Peyer's patch (tissue), 4 donors: ENCODE data around the gene SGMS1.

Experiments
- CTCF ChIP-seq, 6 experiments: fragments of 450-650 bp in 4 of 6; fragments of 200-600 bp in 2 of 6; sonication (generic) in 1 of 6; IDR thresholded peaks; one replicate each; pipeline ENCODE4 v1.5.1; 2017 to 2019; ENCODE audit warnings: antibody characterized with exemption in 6 of 6, mild to moderate bottlenecking in 3 of 6, moderate library complexity in 1 of 6
- POLR2A ChIP-seq, 2 donors: fragments of 450-650 bp; IDR thresholded peaks; one replicate each; pipeline ENCODE4 v1.5.1; 2017; ENCODE audit warnings: antibody characterized with exemption in 2 of 2, mild to moderate bottlenecking in 2 of 2, moderate library complexity in 2 of 2

DNA sequence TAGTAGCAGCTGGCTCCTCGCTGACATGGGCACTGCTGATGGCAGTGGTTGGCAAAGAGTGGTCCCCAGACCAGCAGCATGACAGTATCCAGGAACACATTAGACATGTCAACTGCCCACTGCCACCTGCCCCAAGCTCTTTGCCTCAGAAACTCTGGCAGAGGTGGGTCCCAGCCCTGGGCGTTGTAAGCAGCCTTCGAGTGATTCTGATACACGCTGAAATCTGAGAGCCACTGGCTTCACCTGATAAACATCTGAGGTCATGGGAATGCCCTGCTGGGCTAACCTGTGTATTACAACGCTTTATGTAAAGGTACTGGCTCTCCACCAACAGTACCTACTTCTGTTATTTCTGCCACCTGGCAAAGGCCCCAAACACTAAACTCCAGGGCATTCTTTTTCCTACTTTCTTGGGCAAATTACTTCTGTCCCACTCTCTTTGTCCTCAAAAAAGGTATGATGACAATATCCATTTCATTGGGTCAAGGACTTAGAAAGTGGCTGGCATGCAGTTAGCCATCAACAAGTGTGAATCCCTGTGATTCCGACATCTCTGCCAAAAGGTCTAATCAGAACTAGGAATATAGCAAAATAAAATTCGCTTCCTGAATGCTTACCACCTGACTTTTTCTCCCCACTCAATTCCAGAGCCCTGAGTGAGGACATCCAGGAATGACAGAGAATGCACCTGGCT, 9.2 kb downstream of the SGMS1 start:
- TF ChIP-seq POLR2A (IDR thresholded peaks at IDR 0.05) (no peak), CTCF (IDR thresholded peaks at IDR 0.05) (peak in 4 of 6 experiments; percentile 28 to 53 (median 46))
